ENCODE data around the gene TNF.
A peak's percentile ranks its signal among the peaks of the same experiment; 100 is the strongest.
"Not testable (repeated sequence)": the region's sequence is repeated elsewhere in the genome, so short reads cannot be mapped to it uniquely, and the experiment has no call there.

The TNF gene

DNA sequence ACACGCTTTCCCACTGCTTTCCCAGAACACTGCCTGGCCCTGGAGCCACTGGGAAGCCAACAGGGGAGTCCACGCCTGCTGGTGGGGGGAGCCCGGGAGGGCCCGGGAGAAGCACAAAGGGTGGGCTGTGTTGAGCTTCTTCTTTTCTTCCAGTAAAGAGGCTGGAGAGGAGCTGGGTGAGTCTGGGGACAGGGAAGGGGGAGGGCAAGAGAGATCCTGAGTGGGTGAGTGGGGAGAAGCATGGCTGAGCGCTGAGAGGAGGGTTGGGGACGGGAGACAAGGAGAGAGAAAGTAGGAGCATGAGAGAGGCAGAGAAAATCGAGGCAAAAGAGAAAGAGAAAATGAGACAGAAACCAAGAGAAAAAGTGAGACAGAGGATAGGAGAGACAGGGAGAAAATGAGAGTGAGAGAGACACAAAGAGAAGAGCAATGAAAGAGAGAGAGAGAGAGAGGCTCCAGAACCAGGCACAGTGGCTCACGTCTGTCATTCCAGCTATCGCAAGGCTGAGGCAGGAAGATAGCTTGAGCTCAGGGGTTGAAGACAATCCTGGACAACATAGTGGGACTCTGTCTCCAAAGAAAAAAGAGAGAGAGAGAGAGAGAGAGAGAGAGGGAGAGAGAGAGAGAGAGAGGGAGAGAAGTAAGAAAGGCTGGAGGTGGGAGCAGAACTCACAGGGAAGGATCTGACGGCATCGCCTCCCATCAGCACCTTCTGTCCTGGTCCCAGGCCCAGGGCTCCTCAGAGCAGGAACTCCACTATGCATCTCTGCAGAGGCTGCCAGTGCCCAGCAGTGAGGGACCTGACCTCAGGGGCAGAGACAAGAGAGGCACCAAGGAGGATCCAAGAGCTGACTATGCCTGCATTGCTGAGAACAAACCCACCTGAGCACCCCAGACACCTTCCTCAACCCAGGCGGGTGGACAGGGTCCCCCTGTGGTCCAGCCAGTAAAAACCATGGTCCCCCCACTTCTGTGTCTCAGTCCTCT is 12.7 kb downstream of the TNF start:
- no peak overlapping the region for H3K9ac ChIP-seq (ENCODE audit: low read length)
- no peaks in the 10 kb centered on the region for H3K9me3 ChIP-seq (ENCODE audit: control insufficient read depth, low read length)
- no peaks in the 10 kb centered on the region for H3K36me3 ChIP-seq (ENCODE audit: control insufficient read depth, insufficient read depth, low read length)
- peaks cover 5% of the 10 kb centered on the region for H3K27me3 ChIP-seq (ENCODE audit: control insufficient read depth, insufficient read depth, low read length)
- no peak overlapping the region for H3K4me3 ChIP-seq (ENCODE audit: low read length)
- H3K4me1 ChIP-seq (ENCODE audit: control insufficient read depth, insufficient read depth, low read length), result no peaks in the 10 kb centered on the region

DNA sequence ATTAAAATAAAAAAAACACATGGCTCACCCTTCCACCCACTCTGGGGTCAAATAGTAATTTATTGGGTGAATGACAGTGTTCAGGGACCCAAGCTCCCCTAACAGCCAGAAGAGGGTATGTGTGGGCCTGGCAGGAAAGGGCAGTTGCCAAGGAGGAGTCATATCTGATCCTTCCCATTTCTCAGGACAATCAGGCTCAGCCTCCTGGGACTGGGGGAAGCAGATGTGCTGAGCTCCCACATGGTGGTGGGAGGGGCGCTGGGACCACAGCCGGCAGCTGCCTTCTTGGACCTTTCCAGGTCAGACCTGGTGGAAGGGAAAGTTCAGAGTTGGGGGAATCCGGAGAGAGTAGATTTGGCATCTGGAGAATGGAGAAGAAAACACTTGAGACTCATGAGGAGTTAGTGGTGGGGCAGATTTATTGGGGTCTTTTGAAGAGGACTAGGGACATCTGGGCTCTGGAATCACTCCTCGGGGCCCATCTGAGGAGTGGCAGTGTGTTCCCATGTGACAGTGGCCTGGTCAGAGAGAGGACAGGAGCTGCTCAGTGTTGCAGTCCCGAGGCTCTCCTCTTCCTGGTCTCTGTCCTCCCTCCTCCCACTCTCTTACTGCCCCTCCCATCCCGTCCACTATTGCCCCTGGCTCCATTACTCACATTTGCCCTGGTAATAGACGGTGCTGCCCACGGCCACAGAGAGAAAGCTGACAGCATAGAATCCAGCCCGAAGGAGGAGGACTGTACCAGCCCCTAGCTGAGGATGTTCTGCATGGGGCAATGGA is 13.7 kb downstream of the TNF start:
- H3K36me3 ChIP-seq (ENCODE audit: control insufficient read depth, insufficient read depth, low read length), result no peaks in the 10 kb centered on the region
- no peaks in the 10 kb centered on the region for H3K4me1 ChIP-seq (ENCODE audit: control insufficient read depth, insufficient read depth, low read length)
- no peak overlapping the region for H3K4me3 ChIP-seq (ENCODE audit: low read length)
- H3K9ac ChIP-seq (ENCODE audit: low read length), result no peak overlapping the region
- no peaks in the 10 kb centered on the region for H3K9me3 ChIP-seq (ENCODE audit: control insufficient read depth, low read length)
- peaks cover 5% of the 10 kb centered on the region for H3K27me3 ChIP-seq (ENCODE audit: control insufficient read depth, insufficient read depth, low read length)

DNA sequence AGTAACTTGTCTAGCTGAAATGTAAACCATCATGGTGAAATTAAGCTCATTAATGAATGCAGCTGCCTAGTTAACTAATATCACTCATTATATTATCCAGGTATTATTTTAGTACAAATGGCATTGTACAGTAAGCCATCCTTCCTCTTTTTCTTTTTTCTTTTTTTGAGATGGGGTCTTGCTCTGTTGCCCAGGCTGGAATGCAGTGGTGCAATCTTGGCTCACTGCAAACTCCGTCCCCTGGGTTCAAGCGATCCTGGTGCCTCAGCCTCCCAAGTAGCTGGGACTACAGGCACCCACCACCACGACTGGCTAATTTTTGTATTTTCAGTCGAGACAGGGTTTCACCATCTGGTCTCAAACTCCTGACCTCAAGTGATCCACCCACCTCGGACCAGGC is 15.3 kb downstream of the TNF start:
- H3K27me3 ChIP-seq (ENCODE audit: control insufficient read depth, insufficient read depth, low read length); H3K36me3 ChIP-seq (ENCODE audit: control insufficient read depth, insufficient read depth, low read length); H3K4me3 ChIP-seq (ENCODE audit: low read length); H3K9me3 ChIP-seq (ENCODE audit: control insufficient read depth, low read length); H3K4me1 ChIP-seq (ENCODE audit: control insufficient read depth, insufficient read depth, low read length); H3K9ac ChIP-seq (ENCODE audit: low read length): not testable (repeated sequence)

DNA sequence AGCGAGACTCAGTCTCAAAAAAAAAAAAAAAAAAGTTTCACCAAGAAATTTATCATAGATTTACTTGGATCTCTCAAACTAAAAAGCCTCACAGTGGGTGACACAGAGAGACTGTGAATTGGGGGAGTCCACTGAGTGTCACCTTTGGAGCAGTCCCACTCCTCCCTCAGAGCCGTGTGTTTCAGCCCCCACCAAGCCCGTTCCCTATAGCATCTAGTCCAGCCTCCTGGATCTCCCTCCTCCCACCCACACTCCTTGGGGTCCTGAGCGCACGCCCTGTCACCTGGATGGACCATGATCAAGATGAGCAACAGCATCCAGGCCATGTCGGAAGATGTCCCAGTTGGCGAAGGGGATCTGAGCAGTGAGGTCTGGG is 17.0 kb downstream of the TNF start:
- H3K9ac ChIP-seq (ENCODE audit: low read length), result no peak overlapping the region
- no peaks in the 10 kb centered on the region for H3K9me3 ChIP-seq (ENCODE audit: control insufficient read depth, low read length)
- H3K36me3 ChIP-seq (ENCODE audit: control insufficient read depth, insufficient read depth, low read length), result no peaks in the 10 kb centered on the region
- no peak overlapping the region for H3K4me3 ChIP-seq (ENCODE audit: low read length)
- H3K27me3 ChIP-seq (ENCODE audit: control insufficient read depth, insufficient read depth, low read length), result no peaks in the 10 kb centered on the region
- no peaks in the 10 kb centered on the region for H3K4me1 ChIP-seq (ENCODE audit: control insufficient read depth, insufficient read depth, low read length)

DNA sequence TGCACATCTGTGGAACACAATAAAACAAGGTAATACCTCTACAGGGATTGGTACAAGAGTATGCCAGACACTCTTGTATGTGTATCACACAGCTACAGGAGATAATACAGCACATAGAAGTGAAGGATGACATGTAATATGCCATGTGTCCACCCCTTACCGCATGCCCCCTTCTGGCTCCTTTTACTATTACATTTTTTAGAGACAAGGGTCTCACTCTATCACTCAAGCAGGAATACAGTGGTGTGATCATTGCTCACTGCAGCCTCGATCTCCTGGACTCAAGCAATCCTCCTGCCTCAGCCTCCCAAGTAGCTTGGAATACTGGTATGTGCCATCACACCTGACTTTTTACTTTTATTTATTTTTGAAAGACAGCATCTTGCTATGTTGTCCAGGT is 21.6 kb downstream of the TNF start:
- H3K36me3 ChIP-seq (ENCODE audit: control insufficient read depth, insufficient read depth, low read length), result no peaks in the 10 kb centered on the region
- H3K27me3 ChIP-seq (ENCODE audit: control insufficient read depth, insufficient read depth, low read length), result no peaks in the 10 kb centered on the region
- no peaks in the 10 kb centered on the region for H3K4me1 ChIP-seq (ENCODE audit: control insufficient read depth, insufficient read depth, low read length)
- no peak overlapping the region for H3K9ac ChIP-seq (ENCODE audit: low read length)
- H3K4me3 ChIP-seq (ENCODE audit: low read length), result no peak overlapping the region
- no peaks in the 10 kb centered on the region for H3K9me3 ChIP-seq (ENCODE audit: control insufficient read depth, low read length)

DNA sequence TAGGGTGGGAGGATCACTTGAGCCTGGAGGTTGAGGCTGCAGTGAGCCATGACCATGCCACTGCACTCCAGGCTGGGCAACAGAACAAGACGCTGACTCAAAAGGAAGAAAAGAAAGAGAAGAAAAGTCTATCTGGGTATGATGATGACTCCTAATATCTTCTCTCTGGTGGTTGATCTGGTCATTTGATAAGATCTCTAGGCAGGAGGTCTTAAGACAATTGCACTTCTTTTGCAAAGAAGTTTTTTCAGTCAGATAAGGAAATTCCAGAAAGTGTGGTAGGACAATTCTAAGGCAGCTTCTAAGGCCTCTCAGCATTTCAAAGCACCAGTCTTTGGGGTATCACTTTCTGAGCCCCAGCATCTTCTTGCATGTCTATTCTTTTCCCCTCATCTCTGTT is 32.0 kb downstream of the TNF start:
- Histone ChIP-seq H3K9ac (ENCODE audit: low read length) (no peak overlapping the region), H3K27me3 (ENCODE audit: control insufficient read depth, insufficient read depth, low read length) (no peaks in the 10 kb centered on the region), H3K9me3 (ENCODE audit: control insufficient read depth, low read length) (no peaks in the 10 kb centered on the region), H3K36me3 (ENCODE audit: control insufficient read depth, insufficient read depth, low read length) (no peaks in the 10 kb centered on the region), H3K4me1 (ENCODE audit: control insufficient read depth, insufficient read depth, low read length) (no peaks in the 10 kb centered on the region), H3K4me3 (ENCODE audit: low read length) (no peak overlapping the region)

DNA sequence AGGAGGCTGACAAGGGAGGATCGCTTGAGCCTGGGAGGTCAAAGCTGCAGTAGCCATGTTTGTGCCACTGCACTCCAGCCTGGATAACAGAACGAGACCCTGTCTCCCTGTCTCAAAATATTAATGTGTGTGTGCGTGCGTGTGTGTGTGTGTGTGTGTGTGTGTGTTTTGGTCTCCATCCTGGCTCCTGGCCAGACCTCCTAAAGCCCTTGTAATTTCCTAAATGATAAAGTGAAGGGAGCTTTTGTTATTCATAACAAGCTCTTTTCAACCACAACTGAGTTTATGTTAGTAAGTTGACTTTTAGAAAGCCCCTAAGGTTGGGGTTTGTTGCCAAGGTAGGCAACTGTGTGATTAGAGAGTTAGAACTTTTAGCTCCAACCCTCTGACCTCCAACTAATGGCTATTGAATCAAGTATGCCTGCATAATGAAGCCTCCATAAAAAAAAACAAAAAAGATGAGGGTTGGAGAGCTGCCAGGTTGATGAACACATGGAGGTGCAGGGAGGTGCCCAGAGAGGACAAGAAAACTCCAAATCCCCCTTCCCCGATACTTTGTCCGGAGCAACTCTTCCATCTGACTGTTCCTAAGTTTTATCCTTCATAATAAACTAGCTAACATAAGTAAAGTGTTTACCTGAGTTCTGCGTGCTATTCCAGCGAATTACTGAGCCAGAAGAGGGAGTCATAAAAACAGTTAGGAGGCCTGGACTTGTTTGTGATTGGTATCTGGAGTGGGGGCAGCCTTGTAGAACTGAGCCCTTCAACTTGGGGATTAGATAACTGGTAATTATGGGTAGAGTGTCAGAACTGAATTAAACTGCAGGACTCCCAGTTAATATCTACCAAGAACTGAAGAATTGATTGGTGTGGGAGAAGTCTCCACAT is 34.4 kb downstream of the TNF start:
- Histone ChIP-seq H3K4me1 (ENCODE audit: control insufficient read depth, insufficient read depth, low read length) (no peaks in the 10 kb centered on the region), H3K4me3 (ENCODE audit: low read length) (no peak overlapping the region), H3K27me3 (ENCODE audit: control insufficient read depth, insufficient read depth, low read length) (no peaks in the 10 kb centered on the region), H3K36me3 (ENCODE audit: control insufficient read depth, insufficient read depth, low read length) (no peaks in the 10 kb centered on the region), H3K9ac (ENCODE audit: low read length) (no peak overlapping the region), H3K9me3 (ENCODE audit: control insufficient read depth, low read length) (no peaks in the 10 kb centered on the region)

DNA sequence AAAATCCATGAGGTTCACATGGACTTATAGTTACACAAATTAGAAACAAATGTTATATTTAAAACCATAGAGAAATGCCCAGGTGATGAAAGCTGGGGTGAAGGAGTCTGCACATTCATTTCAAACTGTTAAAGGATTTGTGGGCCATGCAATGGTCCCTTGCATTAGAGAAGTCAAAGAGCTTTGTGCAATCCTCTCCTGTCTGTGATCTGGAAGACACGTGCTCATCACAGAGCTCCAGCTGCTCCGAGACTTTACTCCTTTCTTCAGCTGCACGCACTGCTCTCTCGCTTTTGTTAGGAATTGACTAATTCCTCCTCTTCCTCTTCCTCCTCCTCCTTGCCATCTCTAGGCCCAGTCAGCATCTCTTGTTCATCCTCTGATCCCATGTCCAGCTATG is 35.6 kb downstream of the TNF start:
- Histone ChIP-seq H3K9ac (ENCODE audit: low read length) (no peak overlapping the region), H3K27me3 (ENCODE audit: control insufficient read depth, insufficient read depth, low read length) (no peaks in the 10 kb centered on the region), H3K4me1 (ENCODE audit: control insufficient read depth, insufficient read depth, low read length) (no peaks in the 10 kb centered on the region), H3K9me3 (ENCODE audit: control insufficient read depth, low read length) (no peaks in the 10 kb centered on the region), H3K36me3 (ENCODE audit: control insufficient read depth, insufficient read depth, low read length) (no peaks in the 10 kb centered on the region), H3K4me3 (ENCODE audit: low read length) (no peak overlapping the region)

DNA sequence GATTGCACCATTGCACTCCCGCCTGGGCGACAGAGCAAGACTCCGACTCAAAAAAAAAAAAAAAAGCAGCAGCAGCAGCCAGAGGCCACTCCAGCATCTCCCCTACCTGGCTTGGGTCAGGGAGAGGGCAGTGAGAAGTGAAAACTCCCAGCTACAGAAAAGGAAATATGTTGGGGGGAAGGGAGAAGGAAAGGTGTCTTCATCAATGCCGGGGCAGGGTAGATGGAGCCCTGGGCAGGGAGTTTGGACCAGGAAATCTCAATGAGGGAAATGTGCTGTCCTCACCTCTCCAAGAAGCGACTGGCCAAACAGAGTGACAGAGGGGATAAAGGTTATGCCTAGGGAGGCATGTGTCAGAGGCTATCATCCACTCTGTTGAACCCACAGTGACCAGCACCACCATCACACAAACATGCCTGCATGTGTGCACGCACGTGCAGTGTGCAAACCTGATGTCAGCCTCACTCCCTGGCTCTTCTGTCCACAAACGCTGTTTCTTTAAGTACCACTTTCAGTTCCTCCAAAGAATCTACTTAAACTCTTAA is 38.8 kb downstream of the TNF start:
- H3K9me3 ChIP-seq (ENCODE audit: control insufficient read depth, low read length), result no peaks in the 10 kb centered on the region
- H3K4me1 ChIP-seq (ENCODE audit: control insufficient read depth, insufficient read depth, low read length), result no peaks in the 10 kb centered on the region
- no peak overlapping the region for H3K4me3 ChIP-seq (ENCODE audit: low read length)
- H3K9ac ChIP-seq (ENCODE audit: low read length), result no peak overlapping the region
- no peaks in the 10 kb centered on the region for H3K36me3 ChIP-seq (ENCODE audit: control insufficient read depth, insufficient read depth, low read length)
- no peaks in the 10 kb centered on the region for H3K27me3 ChIP-seq (ENCODE audit: control insufficient read depth, insufficient read depth, low read length)

DNA sequence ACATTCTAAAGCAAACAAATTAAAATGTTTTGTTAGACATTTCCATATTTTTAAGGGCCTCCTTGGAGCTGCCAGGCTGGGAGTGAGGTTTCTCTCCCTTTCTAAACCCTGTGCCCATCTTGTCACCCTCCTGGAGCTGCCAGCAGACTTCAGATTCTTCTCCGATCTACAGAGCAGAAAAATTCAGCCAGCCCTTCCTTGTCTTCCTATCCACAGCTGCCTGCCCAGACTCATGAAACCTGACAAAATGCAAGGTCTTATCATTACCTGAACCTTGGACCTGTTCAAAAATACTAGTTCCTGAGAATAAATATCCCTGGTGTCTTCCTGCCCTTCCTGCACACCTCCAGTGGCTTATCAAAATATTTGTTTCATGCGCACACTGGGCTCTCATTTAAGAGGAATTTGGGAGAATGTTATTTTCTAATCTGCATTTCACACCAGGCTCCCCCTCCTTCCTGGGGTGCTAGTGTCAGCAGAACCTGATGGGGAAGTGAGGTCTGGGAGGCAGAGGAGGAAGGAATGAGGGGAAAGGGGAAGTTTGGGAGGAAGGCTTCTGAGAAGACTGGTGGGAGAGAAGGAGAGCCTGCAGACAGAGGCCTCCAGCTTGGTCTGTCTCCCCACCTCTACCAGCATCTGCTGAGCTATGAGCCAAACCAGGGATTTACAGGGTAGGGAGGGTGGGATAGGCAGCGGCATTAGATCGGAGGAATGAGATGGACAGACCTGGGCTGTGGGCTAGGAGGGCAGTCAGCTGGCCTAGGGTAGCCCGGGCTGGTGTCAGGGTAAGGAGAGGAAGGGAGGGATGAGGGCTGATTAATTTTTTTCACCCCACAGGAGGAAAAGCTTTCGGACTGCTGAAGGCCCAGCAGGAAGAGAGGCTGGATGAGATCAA is 39.6 kb downstream of the TNF start, which contains the start of gene AIF1:
Gene AIF1, plus strand, starts transcription at position 551 of the 895 bp plus-strand sequence. Its CDS starts 96 bp downstream, at position 647.
- H3K4me3 ChIP-seq (ENCODE audit: low read length), result no peak within 1 kb of the TSS
- no peaks in the 10 kb centered on the region for H3K36me3 ChIP-seq (ENCODE audit: control insufficient read depth, insufficient read depth, low read length)
- H3K9ac ChIP-seq (ENCODE audit: low read length), result peak within 1 kb of the TSS; percentile 34
- H3K4me1 ChIP-seq (ENCODE audit: control insufficient read depth, insufficient read depth, low read length), result no peaks in the 10 kb centered on the region
- H3K9me3 ChIP-seq (ENCODE audit: control insufficient read depth, low read length), result no peaks in the 10 kb centered on the region
- H3K27me3 ChIP-seq (ENCODE audit: control insufficient read depth, insufficient read depth, low read length), result no peaks in the 10 kb centered on the region

DNA sequence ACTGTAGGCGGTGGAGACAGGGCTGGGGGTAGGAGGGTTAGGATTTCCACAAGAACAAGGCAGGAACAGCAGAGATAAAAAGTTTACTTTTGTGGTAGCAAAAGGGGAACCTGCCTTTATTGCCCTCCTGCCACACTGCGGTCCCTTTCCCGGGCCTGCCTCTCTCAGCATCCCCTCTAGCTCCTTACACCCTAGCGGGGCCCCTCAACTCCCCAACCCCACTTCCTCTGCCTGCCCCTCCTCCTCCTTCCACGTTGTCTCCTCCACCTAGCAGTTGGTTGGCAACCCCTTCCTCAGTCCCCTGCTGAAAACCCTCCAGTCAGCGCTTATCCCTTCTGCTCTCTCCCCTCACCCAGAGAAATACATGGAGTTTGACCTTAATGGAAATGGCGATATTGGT is 40.4 kb downstream of the TNF start:
- Histone ChIP-seq H3K4me1 (ENCODE audit: control insufficient read depth, insufficient read depth, low read length) (no peaks in the 10 kb centered on the region), H3K9ac (ENCODE audit: low read length) (no peak overlapping the region), H3K9me3 (ENCODE audit: control insufficient read depth, low read length) (no peaks in the 10 kb centered on the region), H3K36me3 (ENCODE audit: control insufficient read depth, insufficient read depth, low read length) (no peaks in the 10 kb centered on the region), H3K27me3 (ENCODE audit: control insufficient read depth, insufficient read depth, low read length) (no peaks in the 10 kb centered on the region), H3K4me3 (ENCODE audit: low read length) (no peak overlapping the region)
